GM19328 (cell line): Measurements from ENCODE around the gene PPP2R3C.
"Not testable (repeated sequence)": the region's sequence is repeated elsewhere in the genome, so short reads cannot be mapped to it uniquely, and the experiment has no call there.

ENCODE experiments used
- ATAC-seq: cut with Tn5 transposase; IDR thresholded peaks from one replicate; pipeline ENCODE4 v1.9.1; 2021; ENCODE audit warnings: mild to moderate bottlenecking, moderate library complexity; ENCODE audit not compliant: unreplicated experiment

PPP2R3C gene

GRCh38 chr14:35121887-35122695, at the start of gene PPP2R3C, which contains the start of gene PRORP:
PPP2R3C (minus strand) TSS chr14:35121990; CDS start chr14:35121959, 31 bp downstream.
PRORP (plus strand) TSS chr14:35122552; CDS start chr14:35123246, 694 bp downstream.
- ATAC-seq: peak; percentile 79

DNA sequence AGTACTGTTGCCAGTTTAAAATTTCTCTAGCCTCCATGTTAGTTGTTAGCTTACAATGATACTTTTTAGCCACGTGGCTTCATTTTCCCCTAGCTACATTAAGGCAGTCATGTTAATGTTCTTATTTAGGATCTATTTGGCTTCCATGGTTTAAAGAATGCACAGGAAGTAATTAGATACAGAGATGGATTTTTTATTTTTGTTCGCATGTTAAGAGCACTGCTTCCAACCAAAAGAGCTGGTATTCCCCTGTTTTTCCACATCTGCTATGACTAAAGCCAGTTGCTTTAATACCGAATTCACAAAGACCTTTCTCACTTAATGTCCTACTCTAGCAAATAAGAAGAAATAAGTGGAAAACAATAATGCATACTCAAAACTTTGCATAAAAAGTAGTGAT, 45.7 kb upstream of the PPP2R3C start:
- no peak for ATAC-seq

DNA sequence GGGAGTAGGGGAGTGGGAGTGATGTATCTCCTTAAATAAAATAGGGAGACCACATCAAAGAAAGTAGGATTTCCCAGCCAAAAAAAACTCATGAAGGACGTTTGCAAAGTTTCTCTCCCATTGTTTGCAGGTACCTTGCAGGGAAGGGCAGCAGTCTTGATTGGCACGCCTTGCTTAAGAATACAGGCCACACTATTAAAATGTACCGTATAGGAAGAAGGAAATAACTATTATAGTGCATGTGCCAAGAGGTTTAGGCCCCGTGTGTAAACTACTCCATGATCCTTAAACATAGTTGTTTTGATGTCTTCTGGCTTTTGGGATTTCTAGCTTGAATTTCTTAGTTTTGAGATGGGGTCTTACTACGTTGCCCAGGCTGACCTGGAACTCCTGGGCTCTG, 43.1 kb upstream of the PPP2R3C start:
- ATAC-seq: no peak

DNA sequence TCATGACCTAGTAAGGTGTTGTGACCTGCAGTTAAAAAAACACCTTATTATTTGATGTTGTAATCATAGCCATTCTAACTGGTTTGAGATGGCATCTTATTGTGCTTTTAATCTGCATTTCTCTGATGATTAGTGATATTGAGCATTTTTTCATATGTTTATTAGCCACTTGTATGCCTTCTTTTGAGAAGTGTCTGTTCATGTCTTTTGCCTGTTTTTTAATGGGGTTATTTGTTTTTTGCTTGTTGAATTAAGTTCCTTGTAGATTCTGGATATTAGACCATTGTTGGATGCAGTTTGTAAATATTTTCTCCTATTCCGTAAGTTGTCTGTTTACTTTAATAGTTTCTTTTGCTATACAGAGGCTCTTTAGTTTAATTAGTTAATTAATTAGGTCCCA, 41.6 kb upstream of the PPP2R3C start:
- no peak for ATAC-seq

DNA sequence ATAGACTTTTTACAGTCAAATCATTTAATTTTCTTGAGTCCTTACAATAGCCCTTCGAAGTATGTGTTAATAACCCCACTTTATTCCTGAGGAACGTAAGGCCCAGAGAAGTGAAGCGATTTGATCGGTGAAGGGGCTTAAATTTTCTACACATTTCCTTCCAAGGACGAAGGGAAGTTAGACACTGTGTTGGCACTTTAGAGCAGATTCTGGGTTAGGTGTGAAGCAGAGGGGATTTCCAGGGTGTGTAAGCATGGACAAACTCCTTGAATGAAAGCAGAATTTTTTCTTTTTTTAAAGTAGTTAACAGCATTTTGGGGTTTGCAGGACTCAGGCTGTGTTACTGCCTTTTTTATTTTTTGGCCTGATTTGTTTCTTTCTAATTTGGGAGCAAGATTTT, 39.4 kb upstream of the PPP2R3C start:
- ATAC-seq: no peak

GRCh38 chr14:35159742-35160409, 38.1 kb upstream of the PPP2R3C start:
- no peak for ATAC-seq

- no peak for ATAC-seq
Measured at GRCh38 chr14:35158951-35159653, 37.3 kb upstream of the PPP2R3C start.

GRCh38 chr14:35158491-35158890, 36.7 kb upstream of the PPP2R3C start:
- no peak for ATAC-seq

DNA sequence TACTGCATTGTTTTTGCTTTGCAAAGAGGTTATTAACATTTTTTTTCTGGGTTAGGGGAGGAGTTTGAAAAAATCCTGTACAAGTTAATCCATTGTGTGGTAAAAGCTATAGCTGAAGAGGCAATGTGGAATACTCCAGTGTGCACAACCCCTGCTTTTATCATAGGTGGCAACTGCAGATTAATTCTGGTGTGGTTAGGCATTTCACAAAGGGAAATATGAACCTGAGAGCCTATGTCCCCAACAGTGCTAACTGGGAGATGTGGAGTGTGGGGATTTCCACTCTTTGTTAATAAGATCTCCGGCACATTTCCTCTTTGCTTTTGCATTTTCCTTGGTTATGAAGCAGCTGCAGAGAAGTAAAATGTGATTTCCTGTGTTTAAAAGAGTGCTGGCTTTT, 34.2 kb upstream of the PPP2R3C start:
- ATAC-seq: no peak

GRCh38 chr14:35154016-35154415, 32.2 kb upstream of the PPP2R3C start:
- no peak for ATAC-seq

DNA sequence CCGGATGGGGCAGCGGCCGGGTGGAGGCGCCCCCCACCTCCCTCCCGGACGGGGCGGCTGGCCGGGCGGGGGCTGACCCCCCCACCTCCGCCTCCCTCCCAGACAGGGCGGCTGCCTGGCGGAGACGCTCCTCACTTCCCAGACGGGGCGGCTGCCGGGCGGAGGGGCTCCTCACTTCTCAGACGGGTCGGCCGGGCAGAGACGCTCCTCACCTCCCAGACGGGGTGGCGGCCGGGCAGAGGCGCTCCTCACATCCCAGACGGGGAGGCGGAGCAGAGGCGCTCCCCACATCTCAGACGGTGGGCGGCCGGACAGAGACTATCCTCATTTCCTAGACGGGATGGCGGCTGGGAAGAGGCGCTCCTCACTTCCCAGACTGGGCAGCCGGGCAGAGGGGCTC, 30.7 kb upstream of the PPP2R3C start:
- not testable (repeated sequence) for ATAC-seq

DNA sequence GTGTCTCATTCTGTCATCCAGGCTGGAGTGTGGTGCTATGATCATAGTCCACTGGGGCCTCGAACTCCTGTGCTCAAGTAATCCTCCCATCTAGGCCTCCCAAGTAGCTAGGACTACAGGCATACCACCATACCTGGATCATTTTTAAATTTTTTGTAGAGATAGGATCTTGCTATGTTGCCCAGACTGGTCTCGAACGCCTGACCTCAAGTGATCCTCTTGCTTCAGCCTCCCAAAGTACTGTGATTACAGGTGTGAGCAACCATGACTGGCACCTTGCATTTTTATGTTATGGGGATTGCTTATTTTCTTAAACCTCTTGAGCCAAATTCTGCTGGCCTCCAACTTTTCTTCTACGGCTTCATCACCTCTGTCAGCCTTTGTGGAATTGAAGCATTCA, 27.4 kb upstream of the PPP2R3C start:
- no peak for ATAC-seq

GRCh38 chr14:35147711-35148110, 25.9 kb upstream of the PPP2R3C start:
- ATAC-seq: no peak

- ATAC-seq: no peak
Measured at GRCh38 chr14:35147186-35147585, 25.4 kb upstream of the PPP2R3C start.

DNA sequence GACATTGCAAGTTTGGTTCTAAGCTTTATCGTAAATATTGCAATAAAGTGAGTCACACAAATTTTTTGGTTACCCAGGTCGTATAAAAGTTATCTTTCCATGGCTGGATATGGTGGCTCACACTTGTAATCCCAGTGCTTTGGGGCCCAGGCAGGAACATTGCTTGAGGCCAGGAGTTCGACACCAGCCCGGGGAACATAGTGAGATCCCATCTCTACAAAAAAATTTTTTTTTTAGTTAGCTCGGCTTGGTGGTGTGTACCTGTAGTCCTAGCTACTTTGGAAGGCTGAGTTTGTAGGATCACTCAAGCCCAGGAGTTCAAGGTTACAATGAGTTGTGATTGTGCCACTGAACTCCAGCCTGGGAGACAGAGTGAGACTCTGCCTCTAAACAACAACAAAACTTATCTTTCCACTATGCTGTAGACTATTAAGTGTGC, 24.9 kb upstream of the PPP2R3C start:
- no peak for ATAC-seq

DNA sequence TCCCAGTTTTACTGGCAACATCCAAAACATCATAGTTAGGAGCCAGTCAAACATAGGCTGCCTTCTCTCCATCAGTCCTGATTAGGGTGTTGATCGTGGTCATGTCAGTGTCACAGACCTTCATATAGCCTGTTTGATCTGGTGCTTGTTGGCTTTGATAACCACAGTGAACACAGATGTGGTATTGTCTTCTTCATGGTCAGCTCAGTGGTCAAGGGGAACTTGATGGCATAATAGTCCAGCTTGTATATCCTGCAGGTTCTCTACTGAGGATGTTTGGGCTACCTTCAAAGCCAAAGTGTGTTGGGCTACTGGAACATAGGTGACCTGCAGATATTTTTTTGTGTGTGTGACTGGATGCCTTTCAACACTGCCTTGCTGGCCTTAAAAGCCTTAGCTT, 22.2 kb upstream of the PPP2R3C start:
- no peak for ATAC-seq

GRCh38 chr14:35140718-35141581, 19.2 kb upstream of the PPP2R3C start:
- ATAC-seq: no peak

DNA sequence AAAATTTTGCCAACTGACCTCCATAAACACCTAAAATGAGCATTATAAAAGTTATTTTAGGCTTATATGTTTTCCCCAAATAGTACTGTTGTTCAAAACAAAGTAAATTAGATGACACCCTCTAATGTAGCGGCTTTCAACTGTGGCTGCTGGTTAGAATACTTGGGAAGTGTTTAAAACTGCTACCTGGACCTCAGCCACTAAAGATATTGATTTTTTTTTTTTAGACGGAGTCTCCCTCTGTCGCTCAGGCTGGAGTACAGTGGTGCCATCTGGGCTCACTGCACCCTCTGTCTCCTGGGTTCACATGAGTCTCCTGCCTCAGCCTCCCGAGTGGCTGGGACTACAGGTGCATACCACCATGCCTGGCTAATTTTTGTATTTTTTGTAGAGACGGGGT, 16.8 kb upstream of the PPP2R3C start:
- no peak for ATAC-seq

- ATAC-seq: no peak
Measured at GRCh38 chr14:35134329-35135123, 12.7 kb upstream of the PPP2R3C start.
